NCI-H2029 treated with DMSO at 0.1 percent for 48 hours (cell line): ENCODE measurements around the gene CFAP46.
A peak's percentile ranks its signal among the peaks of the same experiment; 100 is the strongest.
"Not testable (repeated sequence)": the region's sequence is repeated elsewhere in the genome, so short reads cannot be mapped to it uniquely, and the experiment has no call there.

ENCODE experiments used
- DNase-seq: peaks from one replicate; lab custom pipeline; 2025; lab: John Stamatoyannopoulos, UW

The CFAP46 gene

DNA sequence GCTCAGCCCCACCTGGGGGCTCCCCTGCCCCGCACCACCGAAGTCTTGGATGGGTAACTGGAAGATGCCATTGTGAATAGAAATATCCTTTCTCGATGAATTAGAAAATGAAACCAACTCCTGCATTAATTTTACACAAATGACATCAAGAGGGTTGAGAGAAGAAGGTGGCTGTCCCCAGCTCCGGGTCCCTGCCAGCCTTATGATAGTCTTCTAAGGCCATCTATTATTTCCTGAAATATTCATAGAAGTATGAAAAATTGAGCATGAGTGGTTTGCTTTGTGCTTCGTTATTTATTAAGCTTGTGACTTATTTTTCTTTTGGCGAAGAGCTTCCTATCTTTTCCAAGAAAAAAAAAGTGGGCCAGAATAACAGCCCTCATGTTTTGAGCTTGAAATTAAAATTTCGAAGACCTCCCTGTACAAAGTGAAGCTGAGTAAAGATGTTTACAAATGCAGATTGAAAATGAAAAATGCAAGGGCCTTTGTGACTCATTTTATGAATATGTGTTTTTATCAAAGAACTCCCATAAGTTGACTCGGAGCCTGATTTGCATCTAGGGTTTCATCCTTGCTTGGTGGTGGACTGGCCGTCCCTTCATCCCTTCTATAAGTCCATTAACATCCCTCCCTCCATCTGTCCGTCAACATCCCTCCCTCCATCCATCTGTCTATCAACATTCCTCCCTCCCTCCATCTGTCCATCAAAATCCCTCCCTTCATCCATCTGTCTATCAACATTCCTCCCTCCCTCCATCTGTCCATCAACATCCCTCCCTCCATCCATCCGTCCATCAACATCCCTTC lies 20.5 kb upstream of the CFAP46 start:
- no peak for DNase-seq

DNA sequence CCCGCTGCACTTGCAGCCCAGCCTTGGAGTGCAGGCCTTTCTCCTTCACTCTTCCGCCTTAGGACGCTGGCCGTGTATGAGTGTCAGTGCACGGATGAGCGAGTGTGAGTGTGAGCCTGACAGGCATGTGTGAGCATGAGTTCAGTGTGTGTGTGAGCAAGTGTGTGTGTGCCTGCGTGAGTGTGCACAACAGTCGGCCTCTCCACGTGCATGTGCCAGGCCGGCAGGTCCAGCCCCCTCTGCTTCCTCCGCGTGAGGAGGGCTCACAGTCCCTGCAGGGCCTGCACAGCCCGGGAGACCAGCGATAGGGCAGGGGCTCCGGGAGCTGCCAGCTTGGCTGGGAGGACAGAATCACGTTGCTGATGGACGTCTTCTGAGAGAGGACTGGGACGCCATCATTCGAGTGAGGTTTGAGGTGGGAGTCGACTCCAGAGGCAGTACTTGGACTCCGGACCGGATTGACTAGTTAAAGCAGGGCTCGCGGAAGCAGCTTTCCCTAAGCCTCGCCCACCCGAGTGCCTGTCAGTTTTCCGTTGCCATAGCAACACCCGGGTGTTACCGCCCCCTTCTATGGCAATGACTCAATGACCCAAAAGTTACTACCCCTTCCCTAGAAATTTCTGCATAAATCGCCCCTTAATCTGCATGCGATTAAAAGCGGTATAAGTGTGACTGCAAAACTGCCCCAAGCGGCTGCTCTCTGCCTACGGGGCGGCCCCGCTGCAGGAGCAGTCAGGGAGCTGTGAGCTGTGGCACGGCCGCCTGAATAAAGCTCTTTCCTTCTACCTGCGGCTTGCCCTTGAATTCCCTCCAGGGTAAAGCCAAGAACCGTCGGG lies 19.6 kb upstream of the CFAP46 start:
- peak; percentile 13 for DNase-seq

DNA sequence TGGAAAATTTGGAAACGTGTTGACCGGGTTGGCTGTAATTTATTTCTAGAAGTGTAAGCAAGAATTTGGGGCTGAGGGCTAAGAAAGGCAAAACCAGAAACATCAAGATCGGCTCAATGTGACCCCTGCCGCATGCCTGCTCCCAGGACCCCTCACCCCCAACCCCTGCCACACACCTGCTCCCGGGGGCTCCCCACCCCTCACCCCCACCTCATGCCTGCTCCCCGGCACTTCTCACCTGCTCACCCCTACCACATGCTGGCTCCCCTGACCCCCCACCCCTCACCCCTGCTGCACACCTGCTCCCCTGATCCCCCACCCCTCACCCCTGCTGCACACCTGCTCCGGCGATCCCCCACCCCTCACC lies 19.0 kb upstream of the CFAP46 start:
- no peak for DNase-seq

DNA sequence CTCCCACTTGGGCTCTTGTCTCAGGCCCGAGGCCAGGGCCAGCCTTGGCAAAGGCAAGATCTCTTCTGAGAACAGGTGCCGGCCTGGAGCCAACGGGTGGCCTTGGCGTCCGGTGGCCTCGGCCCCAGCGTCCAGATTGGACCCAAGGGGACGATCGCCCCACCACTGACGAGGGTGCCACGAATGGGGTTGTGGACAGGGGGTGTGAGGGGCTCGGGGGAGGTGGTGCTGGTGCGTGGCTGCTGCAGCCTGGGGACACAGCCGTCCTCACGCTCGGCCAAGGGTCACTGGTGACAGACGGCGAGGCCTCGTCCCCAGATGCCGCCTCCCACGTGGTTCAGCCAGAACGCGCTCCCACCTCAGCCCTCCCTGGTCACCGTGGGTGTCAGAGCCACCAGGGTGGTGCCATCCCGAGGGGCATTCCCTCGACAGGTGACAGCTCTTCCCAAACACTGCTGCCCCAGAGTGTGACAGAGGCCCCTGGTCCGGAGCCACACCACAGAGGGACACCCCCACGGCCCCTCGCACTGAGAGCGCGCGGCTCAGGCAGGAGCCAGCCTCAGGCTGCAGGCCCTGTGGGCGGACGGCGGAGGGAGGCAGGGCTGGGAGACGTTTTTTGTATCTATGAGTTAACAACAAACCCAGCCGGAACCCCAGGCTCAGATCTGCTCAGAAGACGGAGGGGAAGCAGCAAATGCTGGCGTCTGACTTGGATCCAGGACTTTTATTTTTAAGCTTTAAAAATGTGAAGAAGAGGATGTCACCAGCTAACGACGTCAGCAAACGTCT lies 18.5 kb upstream of the CFAP46 start:
- no peak for DNase-seq

DNA sequence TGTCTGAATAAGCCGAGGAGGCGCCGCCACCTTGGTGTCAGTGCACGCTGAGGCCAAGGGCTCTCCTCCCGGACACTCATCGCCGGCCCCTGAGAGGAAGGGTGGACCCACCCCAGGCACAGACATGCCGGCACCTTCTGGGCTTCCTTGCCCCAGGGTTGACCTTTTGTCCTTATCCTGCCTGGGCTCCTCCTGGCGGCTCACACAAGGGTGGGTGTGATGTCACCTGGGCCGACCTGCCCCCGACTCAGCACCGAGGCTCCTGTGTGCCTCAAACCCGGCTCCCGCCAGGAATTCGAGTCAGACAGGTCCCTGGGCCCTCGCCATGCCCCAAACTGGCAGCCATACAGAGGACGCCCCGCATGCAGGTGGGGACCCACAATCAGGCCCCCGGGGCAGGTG lies 17.7 kb upstream of the CFAP46 start:
- DNase-seq: no peak

DNA sequence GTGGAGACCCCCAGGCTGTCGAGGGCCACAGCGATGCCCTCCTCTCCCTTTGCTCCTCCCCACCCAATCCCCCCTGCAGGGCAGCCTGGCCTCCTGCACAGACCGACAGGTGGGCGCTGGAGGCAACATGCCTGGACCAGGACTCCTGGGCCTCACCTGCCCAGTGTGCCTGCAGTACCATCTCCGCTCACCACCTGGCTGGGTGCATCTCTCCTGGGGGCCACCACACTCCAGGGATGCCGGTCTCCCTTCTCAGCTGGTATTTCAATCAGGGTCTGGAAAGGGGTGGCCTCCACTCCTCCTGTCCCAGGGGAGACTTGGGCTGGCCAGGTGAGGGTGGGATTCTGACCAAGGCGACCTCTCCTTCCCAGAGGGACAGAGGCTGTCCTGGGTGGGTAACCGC lies 17.2 kb upstream of the CFAP46 start:
- DNase-seq: no peak

DNA sequence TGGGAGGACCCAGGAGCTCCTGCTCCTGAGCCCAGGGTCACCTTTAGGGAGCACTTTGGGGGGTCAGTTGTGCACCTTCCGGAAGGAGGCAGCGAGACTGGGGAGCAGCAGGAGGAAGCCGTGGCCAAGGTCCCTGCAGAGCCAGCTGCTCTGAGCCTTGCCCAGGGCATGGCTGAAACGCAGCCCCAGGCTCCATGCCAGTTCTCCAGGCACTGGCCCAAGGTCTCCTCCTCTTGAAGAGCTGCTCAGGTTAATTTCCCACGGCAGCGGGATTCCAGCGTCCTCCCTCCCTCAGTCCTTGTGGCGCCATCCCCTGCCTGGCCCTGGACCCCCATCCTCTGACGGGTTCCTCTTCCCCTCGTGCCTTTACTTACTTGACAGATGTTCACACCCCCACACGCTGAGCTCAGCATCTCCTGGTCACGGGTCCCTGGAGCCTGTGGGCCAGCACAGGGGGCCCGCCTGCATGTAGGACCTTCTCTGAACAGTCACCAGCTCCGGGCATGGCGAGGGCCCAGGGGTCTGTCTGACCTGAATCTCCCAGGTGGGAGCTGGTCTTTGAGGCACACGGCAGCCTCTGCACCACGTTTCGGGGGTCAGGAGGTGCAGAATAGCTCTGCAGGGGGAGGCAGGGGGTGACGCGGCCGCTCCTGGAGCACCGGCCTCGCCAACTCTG lies 16.7 kb upstream of the CFAP46 start:
- DNase-seq: no peak

DNA sequence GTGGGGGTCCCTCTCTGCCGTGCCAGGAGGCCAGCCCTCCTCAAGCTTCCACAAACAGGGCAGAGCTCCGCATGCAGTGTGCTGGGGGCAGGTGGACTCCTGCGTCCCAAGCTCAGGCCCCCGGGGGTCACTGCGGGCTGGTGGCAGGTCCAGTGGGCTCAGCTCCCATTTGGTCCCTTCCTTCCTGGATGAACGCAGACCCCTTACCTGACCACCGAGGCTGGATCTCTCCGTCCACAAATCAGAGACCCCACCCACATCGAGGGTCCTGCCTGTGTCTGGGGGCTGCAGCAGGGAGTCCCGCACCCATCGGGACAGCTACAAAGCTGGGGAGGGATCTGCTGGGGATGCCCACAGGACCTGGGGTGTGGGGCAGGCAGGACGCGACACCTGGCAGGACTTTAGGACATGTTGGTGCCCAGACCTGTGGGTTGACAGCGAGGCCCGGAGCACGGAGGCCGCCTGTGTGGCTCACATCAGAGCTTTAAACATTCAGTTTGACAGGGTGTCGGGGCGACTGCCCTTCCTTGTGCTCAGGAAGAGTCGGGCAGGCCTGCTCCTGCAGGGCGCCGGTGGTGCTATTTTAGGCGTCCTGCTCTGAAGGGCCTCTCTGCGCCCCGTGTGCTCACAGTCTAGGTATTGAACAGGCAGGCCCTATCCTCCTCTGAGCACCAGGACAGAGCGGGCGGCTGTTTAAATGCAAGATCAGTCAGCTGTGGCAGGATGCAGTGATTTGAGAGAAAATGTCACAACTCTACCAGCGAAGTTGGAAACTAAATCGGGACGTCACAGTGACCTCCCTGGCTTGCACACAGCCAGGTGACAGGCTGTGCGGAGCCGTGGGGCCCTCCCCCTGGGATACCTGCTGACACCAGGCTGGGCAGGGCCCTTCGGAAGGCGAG lies 15.9 kb upstream of the CFAP46 start:
- DNase-seq: no peak

DNA sequence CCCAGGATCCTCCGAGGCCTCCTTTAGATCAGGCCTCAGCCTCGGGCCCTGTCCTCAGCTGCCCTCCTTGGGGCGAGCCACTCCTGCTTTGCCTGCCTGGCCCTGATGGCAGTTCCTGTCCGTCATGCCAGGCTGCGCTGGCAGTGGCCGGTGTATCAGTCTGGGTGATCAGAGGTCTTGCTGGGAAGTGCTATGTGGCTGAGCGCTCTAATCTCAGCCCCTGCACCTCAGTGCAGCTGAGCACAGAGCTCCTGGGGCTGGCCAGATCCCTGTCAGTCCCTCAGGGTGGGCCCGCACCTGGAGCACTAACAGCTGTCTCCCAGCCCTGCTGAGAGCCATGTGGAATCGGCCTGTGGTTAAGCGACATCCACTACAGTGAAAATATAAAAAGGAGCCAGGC lies 14.8 kb upstream of the CFAP46 start:
- no peak for DNase-seq

DNA sequence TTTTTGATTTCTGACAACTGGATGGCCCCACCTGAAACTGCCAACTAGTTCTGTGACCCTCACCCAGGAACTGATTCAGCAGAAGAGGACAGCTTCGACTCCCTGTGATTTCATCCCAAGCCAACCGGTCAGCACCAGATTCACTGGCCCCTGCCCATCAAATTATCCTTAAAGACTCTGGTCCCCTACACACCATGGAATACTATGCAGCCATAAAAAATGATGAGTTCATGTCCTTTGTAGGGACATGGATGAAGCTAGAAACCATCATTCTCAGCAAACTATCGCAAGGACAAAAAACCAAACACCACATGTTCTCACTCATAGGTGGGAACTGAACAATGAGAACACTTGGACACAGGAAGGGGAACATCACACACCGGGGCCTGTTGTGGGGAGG lies 13.9 kb upstream of the CFAP46 start:
- DNase-seq: not testable (repeated sequence)

DNA sequence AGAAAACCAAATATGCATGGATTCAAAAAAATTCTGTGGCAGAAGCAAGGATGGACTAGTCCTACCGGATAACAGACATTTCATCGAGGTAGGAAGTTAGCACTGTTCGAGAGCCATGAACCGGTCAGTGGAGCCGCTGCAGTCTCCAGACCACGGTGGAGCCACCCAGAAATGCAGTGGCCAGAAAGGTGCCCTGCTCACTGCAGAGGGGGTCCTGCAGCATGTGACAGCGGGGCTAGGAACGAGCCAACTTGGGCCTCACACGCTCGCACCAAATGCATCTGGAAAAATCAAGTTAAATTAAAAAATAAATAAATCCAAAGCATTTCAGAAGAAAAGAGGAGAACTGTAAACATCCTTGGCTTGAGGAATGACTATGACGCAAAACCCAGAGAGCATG lies 13.1 kb upstream of the CFAP46 start:
- DNase-seq: no peak

DNA sequence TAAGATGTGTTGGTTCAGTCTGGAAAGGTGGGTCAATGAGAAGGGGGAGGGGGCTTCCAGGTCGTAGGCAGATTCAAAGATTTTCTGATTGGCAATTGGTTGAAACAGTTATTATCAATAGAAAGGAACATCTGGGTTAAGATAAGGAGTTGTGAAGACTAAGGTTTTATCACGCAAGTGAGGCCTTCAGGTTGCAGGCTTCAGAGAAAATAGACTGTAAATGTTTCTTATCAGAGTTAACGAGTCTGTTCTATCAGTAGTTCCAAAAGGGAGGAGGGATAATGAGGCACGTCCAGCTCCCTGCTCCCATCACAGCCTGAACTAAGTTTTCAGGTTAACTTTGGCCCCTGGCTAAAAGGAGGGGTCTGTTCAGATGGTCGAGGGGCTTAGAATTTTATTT lies 11.1 kb upstream of the CFAP46 start:
- DNase-seq: no peak

DNA sequence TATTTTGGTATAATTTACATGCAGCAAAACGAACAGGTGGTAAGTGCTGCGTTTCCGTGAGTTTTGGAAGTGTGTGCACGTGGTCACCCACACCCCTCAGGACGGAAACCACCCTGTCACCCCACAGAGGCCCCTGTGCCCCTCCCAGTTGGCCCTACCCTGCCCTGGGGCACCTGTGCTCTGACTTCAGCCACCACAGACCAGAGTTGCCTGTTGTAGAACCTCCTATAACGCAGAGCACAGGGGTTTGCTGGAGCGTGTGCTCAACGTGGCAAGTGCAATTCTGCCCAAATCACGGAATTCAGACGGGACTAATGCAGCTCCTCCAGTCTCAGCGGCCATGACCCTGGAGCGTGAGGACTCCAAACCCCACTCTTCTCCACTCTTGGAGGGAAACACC lies 9.6 kb upstream of the CFAP46 start:
- DNase-seq: no peak

DNA sequence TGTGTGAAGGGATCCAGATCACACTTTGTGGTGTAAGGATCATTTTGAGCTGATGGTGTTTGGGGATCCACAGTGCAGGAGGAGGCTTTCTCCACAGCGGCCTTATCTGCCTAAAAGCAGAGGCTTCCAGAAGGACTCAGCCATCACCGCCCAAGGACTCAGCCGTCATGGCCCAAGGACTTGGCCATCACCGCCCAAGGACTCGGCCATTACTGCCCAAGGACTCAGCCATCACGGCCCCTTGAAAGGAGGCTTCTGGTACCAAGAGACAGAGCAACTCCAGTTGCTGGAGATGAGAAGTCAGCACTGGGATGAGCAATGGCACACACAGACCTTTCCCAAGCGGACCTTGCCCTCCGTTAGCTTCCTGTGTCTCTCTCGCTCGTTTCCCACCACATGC lies 6.0 kb upstream of the CFAP46 start:
- DNase-seq: no peak

DNA sequence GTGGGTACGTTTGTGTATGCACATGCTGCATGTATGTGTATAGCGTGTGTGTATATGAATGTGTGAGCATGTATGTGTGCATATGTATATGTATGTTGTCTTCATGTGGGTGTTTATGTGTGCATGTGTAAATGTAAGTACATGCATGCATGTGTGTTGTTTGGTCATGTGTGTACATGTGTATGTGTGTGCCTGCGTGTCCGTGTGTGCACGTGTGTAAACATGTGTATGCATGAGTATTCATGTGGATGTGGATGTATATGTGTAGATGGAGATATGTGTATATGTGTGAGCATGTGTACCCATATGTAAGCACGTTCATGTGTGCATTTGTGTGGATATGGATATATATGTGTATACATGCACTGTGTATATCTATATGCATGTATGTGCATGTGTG lies 5.5 kb upstream of the CFAP46 start:
- DNase-seq: no peak

DNA sequence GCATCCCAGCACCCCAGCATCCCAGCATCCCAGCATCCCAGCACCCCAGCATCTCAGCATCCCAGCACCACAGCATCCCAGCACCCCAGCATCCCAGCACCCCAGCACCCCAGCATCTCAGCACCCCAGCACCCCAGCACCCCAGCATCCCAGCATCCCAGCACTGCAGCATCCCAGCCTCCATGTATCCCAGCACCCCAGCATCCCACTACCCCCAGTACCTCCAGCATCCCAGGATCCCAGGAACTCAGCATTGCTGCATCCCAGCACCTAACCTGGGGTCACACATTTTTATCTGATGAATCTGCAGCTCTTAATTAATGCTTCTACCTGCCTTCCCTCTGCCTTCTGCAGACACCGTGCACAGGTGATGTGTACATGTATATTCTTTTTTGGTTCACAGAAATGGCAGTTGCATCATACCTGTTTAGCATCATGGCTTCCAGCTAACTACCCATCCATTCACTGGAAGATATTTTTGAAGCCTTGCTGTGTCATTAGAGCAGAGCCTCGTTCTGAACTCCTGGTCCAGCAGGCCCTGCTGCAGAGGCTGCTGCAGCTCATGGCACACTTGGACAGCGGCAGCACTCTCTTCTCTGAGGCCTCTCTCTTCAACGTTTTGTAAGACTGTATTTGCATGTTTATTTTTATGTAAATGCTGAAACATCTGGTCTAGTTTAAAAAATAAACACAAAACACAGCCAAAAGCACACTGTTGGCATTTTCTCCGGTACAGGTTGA lies 4.6 kb upstream of the CFAP46 start:
- no peak for DNase-seq

DNA sequence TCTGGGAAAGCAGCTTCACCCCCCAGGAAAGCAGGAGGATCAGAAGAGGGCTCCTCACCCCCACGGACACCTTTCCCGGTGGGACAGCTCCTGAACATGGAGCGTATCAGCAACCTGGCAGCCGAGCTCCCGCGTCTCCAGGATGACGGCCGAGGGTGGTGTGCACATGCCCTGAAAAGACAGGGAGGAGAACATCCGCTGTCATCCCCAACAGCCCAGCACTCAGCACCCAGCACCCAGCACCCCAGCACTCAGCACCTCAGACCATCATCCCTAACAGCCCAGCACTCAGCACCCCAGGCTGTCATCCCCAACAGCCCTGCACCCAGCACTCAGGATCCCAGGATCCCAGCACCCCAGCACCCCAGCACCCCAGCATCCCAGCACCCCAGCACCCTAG lies 3.9 kb upstream of the CFAP46 start:
- no peak for DNase-seq

DNA sequence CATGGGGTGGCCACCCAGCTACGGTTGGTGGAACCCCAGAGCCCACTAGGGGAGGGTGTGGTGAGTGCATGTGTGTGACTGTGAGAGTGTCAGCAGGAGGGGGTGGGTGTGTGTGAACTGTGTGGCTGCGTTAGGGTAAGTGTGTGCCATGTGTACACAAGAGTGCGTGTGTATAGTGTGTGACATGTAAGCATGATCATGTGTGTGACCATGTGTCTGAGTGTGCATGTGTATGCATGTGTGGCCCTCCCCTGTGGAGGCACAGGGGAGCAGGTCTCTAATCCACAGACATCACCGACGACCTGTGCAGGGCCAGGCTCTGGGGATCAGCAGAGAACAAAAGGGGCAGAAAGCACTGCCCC lies 3.5 kb upstream of the CFAP46 start:
- DNase-seq: no peak

DNA sequence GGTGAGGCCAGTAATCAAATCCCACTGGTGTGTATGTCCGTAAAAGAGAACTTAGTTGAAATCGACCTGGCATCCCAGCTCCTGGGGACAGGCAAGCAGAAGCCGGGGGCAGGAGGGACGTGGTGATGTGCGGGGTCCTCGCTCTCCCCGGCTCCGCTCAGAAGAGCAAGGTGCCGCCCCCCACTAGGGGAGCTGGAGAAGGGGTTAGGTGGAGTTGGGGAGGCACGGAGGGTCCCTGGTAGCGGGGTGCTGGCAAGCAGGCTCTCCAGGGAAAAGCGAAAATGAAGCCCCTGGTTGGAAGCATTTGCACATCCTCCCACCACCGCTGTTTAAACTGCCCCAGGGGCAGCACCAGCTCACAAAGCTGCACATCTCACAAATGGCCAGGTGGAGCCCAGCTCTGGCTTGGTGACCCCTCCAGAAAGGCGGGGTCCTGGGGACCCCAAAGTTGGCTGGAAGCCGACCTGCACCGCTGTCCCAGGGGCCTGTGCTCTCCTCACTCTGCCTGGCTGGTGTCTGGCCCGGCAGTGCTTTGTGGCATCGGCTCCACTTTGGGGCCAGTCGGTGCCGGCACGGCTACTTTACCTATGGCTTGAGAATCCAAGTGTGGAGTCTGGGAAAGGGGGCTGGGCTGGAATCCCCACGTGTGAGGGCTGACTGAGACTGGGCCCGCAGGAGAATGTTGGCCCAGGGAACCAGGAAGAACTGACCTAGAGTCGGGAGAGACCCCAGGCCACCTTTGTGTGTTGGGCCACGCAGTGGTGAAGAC lies 2.9 kb upstream of the CFAP46 start:
- no peak for DNase-seq

DNA sequence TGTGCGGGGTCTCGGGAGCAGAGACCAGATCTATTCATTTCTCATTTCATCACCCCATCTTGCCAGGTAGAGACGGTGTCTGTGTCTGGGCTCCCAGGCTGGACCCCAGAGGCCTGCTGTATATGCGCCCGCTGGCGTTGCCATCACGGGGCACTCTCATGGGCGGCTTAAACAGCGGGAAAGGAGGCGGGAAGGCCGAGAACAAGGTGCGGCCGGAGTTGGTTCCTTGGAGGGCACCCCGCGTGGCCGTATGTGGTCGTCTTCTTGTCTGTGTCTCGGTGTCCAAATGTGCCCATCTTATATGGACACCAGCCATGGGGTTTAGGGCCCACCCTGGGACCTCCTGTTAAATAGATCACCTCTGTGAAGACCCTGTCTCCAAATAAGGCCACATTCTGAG lies 2.1 kb upstream of the CFAP46 start:
- DNase-seq: no peak
